Stimulated activated CD4-positive, alpha-beta T cell treated with anti-CD3 and anti-CD28 coated beads, Interleukin-15, amount 100 ng/mL, for 48 hours (primary cell): ENCODE data around the gene EFEMP2.
"Not testable (repeated sequence)": the region's sequence is repeated elsewhere in the genome, so short reads cannot be mapped to it uniquely, and the experiment has no call there.

Source experiments
- DNase-seq, 2 donors: peaks; one replicate each; pipeline ENCODE4 v3.0.0-alpha.2; 2020; ENCODE audit warnings: low read depth in 2 of 2

The EFEMP2 gene

DNA sequence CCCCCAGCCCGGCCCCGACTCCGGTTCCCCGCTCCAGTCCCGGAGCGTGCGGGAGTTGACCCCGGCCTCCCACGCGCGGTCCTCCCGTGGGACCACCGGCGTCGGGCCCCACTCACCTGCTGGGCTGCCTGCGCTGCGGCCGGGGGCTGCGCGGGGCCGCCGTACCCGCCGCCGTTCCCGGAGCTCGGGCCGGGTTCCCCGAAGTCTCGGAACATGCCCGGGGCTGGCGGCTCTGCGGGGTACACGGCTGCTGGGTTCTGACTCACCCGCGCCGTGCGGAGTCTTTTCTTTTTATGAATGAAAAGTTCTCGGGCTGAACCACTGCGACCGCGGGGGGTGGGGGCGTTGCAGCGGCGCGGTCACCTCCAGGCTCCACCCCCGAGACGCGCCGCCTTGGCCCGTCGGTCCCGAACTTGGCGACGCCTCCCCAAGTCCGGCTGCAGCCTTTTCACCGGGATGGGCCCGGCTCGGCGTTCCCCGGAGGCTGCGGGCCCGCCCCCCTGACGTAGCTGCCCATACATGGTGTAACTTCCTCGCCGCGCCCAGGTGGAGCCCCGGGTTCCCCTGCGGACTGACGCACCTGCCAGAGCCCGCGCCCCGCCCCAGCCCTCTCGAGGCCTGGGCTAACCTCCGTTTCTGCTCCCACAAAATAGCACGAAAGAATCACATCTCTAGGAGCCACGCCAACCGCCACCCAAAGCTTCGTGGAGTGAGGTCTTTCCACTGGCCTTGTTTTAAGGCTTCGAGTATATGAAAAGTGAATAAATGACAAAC lies 27.7 kb upstream of the EFEMP2 start, which contains the start of gene FOSL1:
Gene FOSL1, minus strand, starts transcription at position 264 of the 774 bp plus-strand sequence. Its CDS starts 49 bp downstream, at position 215.
- DNase-seq: peak; percentile 92 to 97

DNA sequence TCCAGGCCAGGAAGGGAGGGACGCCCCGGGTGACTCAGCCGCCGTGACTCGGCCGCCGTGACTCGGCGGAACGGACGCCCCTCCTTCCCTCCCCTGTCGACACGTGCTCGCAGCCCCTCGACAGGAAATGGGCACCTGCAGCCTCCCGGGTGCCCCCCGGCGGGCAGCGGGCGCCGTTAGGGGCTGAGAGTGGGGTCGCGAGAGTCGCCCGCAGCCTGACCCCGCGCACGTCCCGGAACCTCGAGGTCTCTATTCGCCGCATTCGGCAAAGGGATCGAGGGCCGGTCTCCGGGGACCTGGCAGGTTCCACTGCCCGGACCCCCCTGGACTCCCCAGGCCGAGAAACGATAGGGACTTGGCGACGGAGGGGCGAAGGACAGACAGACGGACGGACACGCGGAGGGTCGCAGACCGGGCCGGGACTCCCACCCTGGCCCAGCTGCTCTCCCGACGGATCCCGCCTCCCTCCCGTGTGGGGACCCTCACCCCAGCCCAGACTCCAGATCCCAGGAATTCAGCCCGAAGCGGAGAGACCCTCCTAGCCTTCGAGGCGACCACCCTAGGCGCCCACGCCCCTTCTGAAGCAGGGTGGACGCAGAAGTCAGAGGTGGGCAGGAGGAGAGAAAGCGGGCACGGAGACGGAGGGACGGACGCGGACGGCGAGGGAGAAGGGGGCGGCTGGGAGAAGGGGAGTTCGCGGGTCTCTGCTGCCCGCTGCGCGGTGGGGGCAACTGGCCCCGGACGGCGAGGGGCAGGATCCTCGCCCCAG lies 26.9 kb upstream of the EFEMP2 start:
- DNase-seq: peak in 1 of 2 donors; percentile 72

DNA sequence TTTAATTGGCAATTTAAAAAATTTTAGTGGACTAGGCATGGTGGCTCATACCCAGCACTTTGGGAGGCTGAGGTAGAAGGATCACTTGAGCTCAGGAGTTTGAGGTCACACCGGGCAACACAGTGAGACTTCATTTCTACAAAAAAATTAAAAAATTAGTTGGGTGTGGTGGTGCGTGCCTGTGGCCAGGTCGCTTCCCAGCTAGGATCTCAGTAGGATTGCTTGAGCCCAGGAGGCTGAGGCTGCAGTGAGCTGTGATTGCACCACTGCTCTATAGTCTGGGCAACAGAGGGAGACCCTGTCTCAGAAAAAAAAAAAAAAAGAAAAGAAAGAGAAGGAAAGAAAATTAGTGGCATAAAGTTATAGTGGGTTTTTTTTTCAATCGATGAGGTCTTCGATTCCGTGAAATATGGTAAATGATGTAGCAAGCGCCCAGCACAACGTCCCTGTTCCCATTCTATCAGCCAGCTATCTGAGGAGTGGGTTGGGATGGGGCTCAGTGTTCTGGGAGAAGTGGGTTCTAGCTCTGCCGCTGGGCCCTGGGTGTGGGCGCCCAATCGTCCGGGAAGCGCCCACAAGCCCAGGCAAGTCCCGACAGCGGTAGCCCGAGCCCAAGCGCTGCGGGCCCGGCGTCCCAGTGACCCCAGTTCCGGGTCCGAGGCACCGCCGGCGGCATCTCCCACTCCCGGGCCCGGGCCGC lies 26.2 kb upstream of the EFEMP2 start:
- DNase-seq: no peak

DNA sequence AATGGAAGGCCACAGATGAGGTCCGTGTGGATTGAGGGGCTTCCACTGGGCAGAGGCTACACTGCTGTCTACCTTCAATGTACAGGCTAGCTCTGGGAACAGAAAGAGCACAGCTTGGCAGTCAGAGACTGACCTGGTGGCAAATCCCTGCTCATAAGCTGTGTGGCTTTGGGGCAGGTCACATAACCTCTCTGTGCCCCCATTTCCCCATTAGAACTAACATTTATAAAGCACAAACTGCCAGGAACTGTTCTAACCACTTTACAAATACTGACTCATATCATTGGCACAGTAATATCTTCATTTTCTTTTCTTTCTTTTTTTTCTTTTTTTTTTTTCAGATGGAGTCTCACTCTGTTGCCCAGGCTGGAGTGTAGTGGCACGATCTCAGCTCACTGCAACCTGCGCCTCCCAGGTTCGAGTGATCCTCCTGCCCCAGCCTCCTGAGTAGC lies 24.4 kb upstream of the EFEMP2 start:
- DNase-seq: no peak

DNA sequence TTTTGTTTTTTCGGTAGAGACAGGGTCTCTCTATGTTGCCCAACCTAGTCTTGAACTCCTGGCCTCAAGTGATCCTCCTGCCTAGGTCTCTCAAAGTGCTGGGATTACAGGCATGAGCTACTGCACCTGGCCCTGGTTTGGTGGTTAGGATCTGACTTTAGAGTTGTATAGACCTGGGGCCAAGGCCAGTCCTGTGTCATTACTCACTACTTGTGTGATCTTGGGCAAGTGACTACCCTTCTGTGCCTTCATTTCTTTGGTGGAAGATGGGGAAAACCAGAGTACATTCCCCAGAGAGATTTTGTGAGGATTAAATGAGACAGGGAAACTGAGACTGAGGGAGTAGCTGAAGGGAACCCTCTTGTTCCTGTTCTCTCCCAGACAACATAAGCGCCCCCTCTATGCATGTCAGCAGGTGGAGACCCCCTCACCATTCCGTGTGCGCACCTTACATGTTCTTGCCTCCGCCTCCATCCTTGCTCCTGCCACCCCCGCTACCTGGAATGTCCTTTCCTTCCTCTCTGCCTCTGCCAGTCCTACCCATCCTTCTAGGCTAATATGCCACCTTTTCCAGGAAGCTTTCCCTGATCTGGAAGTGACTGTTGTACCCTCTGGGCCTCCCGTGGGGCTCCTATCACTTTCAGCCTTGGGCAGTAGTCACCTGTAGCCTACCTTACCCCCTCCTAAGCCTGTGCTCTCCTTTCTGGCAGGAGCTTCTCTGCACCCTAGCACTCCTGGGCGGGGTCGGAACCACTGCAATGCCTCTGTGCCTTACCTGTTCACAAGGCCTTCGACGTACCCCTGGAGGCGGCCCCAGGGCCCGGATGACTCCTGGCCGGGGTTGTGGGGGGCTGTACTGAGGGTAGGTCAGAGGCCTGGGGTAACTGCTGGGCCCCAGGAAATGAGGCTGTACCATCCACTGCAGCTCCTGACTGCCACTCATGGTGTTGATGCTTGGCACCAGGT lies 23.7 kb upstream of the EFEMP2 start:
- no peak for DNase-seq

DNA sequence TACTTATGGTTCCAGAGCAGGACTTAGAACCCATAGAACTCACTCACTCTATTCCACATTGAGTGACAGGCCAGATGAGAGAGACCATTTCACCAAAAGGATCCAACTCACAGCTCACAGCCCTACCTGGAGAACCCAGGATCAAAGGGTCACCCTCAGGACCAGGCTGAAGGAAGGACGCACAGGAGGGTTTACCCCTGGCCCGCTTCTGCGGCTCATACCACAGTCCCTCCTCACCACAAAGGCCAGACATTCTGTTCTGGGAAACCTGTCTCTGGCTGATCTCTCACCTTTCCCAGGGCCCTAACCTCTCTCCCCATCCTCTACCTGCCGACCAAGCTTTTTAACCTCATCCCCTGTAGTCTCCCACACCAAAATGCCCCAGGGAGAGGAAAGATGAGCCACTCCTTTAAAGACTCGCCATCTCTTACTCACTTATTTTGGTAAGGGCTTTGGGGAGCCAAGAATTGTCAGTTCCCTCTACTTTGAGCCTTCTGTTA lies 22.9 kb upstream of the EFEMP2 start:
- DNase-seq: no peak

DNA sequence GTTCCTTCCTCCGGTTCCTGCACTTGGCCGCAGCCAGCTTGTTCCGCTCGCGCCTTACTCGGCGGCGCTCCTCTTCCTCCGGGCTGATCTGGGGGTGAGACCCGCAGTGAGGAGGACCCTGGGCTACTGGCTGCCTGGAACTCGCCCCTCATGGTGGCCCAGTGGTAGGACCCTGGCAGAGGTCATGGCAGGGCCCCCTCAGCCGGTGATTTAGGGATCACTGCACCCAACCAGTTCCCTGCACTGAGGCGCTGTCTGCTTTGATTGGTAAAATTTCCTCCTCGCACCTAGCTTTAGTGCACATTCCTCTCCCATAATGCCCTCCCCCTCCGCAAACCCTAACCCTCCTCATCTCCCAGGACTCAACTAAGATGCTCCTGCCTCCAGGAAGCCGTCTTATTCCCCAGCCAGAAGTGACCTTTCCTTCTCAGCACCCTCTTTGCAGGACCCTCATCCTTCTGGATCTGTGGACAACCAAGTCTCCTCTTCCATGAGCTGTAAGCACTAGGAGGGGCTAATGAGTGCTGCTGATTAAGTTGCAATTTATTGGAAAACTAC lies 21.5 kb upstream of the EFEMP2 start:
- no peak for DNase-seq

DNA sequence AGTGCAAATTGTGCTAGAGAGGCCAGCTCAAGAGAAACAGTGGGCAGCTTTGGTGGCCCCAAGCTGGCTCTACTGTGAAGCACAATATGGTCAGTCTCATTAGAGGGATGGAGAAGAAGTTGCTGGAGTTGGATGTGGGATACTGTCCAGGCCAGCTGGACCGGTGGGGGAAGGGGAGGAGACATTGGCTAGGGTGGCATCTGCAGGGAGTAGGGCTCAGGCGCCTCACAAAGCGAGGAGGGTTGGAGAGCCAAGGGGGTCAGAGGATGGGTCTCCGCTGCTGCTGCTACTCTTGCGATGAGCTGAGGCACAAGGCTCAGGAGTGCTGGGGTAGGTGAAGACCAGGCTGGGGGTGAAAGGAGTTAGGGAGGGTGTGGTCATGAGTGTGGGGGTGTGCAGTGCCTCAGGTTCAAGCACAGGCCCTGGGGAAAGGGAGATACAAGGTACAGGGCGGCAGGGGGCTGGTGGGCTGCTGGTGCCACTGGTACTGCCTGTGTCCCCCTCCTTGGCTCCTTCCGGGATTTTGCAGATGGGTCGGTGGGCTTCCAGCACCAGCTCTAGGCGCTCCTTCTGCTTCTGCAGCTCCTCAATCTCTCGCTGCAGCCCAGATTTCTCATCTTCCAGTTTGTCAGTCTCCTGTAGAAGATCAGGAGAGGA lies 20.2 kb upstream of the EFEMP2 start:
- DNase-seq: no peak

DNA sequence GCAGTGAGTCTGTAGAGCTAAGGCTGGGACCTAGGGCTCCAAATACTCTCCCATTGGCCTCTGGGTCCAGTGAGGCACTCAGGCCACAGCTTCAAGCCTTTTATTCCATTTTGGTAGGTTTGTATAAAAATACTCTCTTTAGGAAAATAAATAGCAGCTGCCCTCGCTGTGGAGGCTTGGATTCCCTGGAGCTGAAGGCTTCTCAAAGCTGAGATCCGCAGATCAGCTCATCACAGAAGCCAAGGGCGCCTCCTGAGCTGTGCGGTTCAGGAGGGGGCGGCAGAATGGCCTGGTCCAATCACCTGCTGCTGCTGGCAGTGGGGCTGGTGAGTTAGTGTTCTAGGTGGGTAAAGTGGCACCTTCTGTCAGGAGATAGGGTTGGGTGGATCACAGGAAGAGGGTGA lies 19.5 kb upstream of the EFEMP2 start:
- DNase-seq: not testable (repeated sequence)

DNA sequence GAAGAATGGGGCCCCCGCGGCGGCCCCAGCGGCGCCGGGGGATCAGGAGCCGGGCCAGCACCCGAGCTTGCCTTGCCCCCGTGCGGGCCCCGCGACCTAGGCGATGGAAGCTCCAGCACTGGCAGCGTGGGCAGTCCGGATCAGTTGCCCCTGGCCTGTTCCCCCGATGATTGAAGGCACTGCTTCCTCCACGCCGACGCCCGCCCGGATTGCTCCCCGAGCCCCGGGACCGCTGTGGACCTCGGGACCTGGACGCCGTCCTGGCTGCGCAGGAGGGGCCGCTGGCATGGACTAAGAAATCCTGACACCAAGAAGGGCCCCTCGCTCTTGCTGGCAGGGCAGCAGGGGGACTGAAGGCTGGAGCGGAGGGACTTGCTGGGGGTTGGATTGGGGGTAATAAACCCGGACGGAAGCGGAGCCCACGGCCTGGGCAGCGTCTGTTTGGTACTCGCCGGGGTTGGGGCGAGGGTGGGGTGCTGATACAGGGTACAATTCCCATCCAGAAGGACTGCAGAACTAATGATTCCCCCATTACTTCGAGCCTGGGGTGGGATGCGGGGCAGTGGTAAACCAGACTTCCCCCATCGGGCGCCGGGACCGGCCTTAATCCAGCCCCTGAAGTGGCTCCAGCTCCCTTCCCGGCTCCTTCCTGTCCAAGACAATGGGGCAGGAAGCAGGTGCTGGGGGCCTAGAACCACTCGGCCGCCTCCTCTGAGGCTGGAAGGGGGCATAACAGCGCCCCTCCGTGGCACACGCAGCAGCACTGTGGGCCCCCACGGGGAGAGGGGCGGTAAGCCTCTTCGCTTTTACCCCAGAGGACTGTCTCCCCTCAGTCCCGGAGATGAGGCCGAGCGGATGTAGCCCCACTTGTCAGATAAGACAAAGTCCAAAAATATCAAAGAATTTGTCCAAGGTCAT lies 18.9 kb upstream of the EFEMP2 start:
- DNase-seq: no peak

DNA sequence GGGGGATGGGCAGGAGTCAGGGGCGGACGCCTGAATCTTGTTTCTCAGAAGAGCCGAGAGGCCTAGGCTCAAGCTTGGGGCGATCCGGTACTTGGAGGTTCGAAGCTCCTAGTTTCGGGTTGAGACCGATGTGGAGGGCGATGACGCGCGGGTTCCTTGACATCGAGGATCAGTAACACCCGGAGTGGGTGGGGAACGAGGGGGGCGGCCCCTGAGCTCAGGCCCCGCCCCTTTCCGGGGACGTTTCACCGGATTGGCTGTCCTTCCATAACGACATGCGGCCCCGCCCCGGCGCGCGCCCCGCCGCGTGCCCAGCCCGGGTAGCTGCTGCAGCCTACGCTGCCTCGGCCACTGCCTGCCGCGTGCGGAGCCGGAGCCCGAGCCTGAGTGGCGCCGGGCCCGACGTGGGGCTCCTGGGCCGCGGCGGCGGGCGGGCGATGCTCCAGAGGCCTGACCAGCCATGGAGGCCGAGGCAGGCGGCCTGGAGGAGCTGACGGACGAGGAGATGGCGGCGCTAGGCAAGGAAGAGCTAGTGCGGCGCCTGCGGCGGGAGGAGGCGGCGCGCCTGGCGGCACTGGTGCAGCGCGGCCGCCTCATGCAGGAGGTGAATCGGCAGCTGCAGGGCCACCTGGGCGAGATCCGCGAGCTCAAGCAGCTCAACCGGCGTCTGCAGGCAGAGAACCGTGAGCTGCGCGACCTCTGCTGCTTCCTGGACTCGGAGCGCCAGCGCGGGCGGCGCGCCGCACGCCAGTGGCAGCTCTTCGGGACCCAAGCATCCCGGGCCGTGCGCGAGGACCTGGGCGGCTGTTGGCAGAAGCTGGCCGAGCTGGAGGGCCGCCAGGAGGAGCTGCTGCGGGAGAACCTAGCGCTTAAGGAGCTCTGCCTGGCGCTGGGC lies 18.0 kb upstream of the EFEMP2 start, which contains the start of gene CCDC85B:
Gene CCDC85B, plus strand, starts transcription at position 350 of the 895 bp plus-strand sequence. Its CDS starts 111 bp downstream, at position 461.
- peak; percentile 97 to 98 for DNase-seq

DNA sequence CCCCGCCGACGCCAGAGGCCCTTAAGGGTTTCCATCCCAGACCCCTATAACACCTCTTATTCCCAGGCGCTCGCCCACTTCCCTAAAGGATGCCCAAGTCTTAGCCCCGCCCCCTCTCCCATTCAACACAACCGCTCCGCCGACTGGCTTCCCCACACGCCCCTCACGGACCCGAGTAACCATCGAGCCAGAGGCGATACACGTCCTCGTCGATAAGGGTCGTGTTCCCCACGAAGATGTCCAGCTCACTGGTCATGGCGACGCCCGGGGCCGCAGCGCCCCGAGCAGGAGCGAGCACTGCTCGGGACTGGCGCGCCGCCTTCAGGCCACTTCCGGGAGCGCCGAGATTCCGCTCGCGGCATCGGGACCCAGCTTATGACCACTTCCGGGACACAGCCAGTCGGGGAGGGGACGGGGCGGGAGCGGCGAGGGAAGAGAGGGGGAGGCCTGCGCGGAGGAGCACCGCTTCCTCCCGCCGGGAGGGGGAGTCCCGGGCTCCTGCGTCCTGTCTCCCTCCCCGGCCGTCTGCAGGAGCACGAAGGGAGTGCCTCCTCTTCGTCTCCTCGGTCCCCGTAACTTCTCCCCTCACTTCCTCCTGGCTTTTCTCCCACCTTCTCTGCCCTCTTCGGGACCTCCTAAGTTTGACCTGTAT lies 15.7 kb upstream of the EFEMP2 start, which contains the start of gene FIBP:
Gene FIBP, minus strand, starts transcription at position 309 of the 652 bp plus-strand sequence. Its CDS starts 53 bp downstream, at position 256.
- DNase-seq: peak; percentile 95 to 98

DNA sequence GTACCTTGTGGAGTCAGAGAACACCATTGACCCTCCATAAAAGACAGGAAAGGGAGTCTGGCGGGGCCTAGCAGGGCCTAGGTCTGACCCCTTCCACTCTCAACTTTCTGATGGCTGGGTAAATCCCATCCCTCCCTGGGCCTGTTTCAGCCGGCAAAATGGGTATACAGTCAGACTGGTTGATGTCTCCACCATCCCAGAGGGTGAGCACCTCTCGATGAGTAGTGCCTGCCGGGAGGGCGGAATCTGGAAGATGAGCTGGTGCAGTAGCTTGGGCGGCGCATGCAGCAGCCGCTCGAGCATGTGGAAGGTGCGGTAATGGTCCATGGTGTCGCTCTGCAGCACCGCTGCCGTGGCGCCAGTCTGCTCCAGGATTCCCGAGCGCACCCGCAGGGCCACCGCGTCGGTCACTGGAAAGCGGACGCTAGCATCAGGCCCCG lies 15.1 kb upstream of the EFEMP2 start:
- no peak for DNase-seq

DNA sequence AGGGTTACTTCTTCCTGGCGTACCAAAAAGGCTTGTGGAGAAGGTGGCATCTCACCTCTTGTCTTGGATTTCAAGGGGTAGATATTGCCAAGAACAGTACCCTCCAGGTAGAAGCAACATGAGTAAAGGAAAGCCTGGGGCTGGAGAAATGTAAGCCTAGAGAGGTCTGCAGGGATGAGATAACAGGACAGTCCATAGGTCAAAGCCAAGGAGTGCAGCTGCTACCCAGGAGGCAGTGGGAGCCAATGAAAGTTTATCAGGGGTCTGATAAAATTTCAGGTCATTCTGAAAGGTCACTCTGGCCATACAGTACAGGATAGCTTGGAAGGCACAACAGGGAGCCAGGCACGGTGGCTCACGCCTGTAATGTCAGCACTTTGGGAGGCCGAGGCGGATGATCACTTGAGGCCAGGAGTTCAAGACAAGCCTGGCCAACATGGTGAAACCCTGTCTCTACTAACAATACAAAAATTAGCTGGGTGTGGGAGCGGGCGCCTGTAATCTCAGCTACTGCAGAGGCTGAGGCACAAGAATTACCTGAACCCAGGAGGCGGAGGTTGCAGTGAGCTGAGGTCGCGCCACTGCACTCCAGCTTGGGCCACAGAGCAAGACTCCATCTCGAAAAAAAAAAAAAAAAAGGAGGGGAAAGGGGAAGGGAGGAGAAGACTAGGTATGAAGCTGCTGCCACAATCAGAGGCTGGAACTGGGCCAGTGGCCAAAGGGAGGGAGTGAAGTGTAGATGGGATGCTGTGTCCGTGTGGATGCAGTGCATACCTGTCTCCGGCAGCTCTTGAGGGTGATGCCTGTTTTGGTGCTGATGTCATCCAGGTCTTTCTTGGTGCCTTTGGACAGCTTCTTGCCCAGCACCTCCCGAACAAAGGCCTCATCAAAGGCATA lies 14.5 kb upstream of the EFEMP2 start:
- no peak for DNase-seq

DNA sequence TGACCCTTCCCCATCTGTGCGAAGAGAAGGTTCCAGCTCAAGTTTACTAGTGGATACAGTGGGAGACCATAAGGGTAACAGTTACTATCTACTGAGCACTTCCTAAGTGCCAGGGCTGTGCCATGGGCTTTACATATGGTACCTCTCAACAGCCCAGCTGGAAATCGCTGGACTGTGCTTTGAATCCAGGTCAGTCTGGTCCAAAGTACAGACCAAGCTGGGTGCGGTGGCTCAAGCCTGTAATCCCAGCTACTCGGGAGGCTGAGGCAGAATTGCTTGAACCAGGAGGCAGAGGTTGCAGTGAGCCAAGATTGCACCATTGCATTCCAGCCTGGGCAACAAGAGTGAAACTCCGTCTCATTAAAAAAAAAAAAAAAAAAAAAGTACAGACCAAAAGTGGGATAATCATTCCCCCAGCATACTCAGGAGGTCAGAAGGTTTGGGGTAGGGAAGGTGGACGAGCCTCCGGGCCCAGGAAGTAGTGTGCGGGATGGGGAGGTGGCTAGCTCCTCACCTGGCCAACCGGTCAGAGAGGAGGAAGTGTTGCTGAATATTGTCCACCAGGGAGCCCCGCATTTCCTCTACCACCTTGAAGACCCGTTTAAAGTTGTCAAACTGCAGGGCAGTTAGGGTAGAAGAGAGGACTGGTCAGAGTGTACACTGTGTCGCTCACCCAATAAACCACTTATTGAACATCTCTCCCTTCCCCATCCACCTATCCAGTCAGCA lies 13.4 kb upstream of the EFEMP2 start:
- no peak for DNase-seq
